ENCODE measurements around the gene EVA1C. TPM values are rescaled to one million over a fixed set of nuclear protein-coding genes. Genes with fewer than 3 reads are reported as not detected.
"Not testable (repeated sequence)": the region's sequence is repeated elsewhere in the genome, so short reads cannot be mapped to it uniquely, and the experiment has no call there.

The EVA1C gene
- total and polyA plus RNA-seq, 4 experiments from 2014 or later = 17.1 to 23.9 (median 17.2) TPM

- Mint-ChIP-seq H3K36me3 (peaks cover 31 to 42% of the 10 kb centered on the region in 2 donors), H3K4me1 (peaks cover 0 to 8% (median 3%) of the 10 kb centered on the region in 4 donors)
Observed at GRCh38 chr21:32496568-32496967, 84.1 kb downstream of the EVA1C start.

GRCh38 chr21:32499249-32500055 is 86.9 kb downstream of the EVA1C start:
- Histone ChIP-seq H3K27ac (ENCODE audit: low read depth, low read length) (no peak overlapping the region), H3K4me3 (ENCODE audit: low read length in 2 of 2) (no peak overlapping the region), H3K4me1 (ENCODE audit: insufficient read depth, low read length) (no peaks in the 10 kb centered on the region), H3K36me3 (ENCODE audit: insufficient read depth, low read length) (no peaks in the 10 kb centered on the region), H3K9me3 (ENCODE audit: control insufficient read depth in 1 of 2, low read length in 2 of 2) (no peaks in the 10 kb centered on the region), H3K27me3 (ENCODE audit: insufficient read depth, low read length) (no peaks in the 10 kb centered on the region)
- Mint-ChIP-seq H3K36me3 (peaks cover 42 to 53% of the 10 kb centered on the region in 2 donors), H3K27me3 (no peaks in the 10 kb centered on the region), H3K4me3 (no peak overlapping the region), H3K27ac (peak overlapping the region in 2 of 7 donors; percentile 46 to 77), H3K9me3 (no peaks in the 10 kb centered on the region), H3K4me1 (peaks cover 0 to 8% (median 3%) of the 10 kb centered on the region in 4 donors)
- intact Hi-C loops (cut with micrococcal nuclease) = no loop called here
- ChIA-PET CTCF (ENCODE audit: partially characterized antibody) (no interaction called here), POLR2A (ENCODE audit: partially characterized antibody) (no interaction called here)
- DNase-seq = no peak

More at GRCh38 chr21:32496568-32496967, 84.1 kb downstream of the EVA1C start:
- intact Hi-C loops (cut with micrococcal nuclease) = no loop called here
- no peak overlapping the region for H3K4me3 Mint-ChIP-seq
- Histone ChIP-seq H3K4me3 (ENCODE audit: low read length in 2 of 2) (no peak overlapping the region), H3K9me3 (ENCODE audit: control insufficient read depth in 1 of 2, low read length in 2 of 2) (no peaks in the 10 kb centered on the region), H3K4me1 (ENCODE audit: insufficient read depth, low read length) (peaks cover 13% of the 10 kb centered on the region), H3K36me3 (ENCODE audit: insufficient read depth, low read length) (no peaks in the 10 kb centered on the region), H3K27me3 (ENCODE audit: insufficient read depth, low read length) (no peaks in the 10 kb centered on the region), H3K27ac (ENCODE audit: low read depth, low read length) (no peak overlapping the region)
- no peaks in the 10 kb centered on the region for H3K9me3 Mint-ChIP-seq
- ChIA-PET CTCF (ENCODE audit: partially characterized antibody) (no interaction called here), POLR2A (ENCODE audit: partially characterized antibody) (interaction anchor here (1.3 kb wide), 1 partner anchor 104 kb away, joined by 3 read pairs; no protein-coding TSS in a partner anchor)
- H3K27me3 Mint-ChIP-seq = no peaks in the 10 kb centered on the region
- no peak for DNase-seq
- no peak overlapping the region for H3K27ac Mint-ChIP-seq

DNA sequence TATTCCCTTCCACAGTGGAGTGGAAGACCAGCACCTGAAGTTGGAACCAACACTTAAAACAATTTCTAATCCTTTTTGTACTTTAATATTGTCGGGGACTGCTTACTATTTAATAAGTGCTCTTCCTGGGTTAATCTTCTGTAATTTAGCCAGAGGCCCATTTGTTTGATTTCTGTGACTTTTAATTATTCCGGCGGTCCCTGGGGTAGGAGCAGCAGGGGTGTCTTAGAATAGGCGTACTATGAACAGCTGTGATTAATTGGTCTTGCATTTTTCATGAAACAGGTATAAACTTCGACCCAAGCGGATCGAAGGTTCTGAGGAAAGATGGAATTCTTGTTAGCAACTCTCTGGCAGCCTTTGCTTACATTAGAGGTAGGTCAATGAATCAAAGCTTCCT is 91.1 kb downstream of the EVA1C start:
- H3K4me1 Mint-ChIP-seq; H3K4me3 Mint-ChIP-seq; H3K9me3 ChIP-seq (ENCODE audit: control insufficient read depth in 1 of 2, low read length in 2 of 2); DNase-seq; H3K9me3 Mint-ChIP-seq; CTCF ChIA-PET (ENCODE audit: partially characterized antibody); H3K27ac ChIP-seq (ENCODE audit: low read depth, low read length); H3K27me3 Mint-ChIP-seq; H3K4me1 ChIP-seq (ENCODE audit: insufficient read depth, low read length); H3K27ac Mint-ChIP-seq; POLR2A ChIA-PET (ENCODE audit: partially characterized antibody); H3K36me3 ChIP-seq (ENCODE audit: insufficient read depth, low read length); H3K27me3 ChIP-seq (ENCODE audit: insufficient read depth, low read length); intact Hi-C loops (cut with micrococcal nuclease); H3K4me3 ChIP-seq (ENCODE audit: low read length in 2 of 2): not testable (repeated sequence)
- peaks cover 34 to 49% of the 10 kb centered on the region in 2 donors for H3K36me3 Mint-ChIP-seq

DNA sequence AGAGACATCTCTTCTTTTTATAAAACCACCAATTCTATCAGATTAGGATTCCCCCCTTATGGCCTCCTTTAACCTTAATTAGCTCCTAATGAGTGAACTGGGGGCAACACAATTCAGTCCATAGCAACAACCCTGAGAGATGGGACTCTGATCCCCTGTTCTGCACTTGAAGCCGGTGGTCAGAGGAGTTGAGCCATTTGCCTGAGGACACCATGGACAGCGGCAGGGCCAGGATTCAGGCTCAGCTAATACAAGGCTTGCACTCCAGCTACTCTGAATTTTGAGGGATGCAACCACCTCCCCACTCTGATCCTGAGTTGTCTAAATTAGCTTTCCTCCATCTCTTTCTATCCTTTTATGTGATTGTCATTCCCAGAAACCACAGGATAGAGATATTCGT is 93.3 kb downstream of the EVA1C start:
- H3K4me1 Mint-ChIP-seq; POLR2A ChIA-PET (ENCODE audit: partially characterized antibody): not testable (repeated sequence)

DNA sequence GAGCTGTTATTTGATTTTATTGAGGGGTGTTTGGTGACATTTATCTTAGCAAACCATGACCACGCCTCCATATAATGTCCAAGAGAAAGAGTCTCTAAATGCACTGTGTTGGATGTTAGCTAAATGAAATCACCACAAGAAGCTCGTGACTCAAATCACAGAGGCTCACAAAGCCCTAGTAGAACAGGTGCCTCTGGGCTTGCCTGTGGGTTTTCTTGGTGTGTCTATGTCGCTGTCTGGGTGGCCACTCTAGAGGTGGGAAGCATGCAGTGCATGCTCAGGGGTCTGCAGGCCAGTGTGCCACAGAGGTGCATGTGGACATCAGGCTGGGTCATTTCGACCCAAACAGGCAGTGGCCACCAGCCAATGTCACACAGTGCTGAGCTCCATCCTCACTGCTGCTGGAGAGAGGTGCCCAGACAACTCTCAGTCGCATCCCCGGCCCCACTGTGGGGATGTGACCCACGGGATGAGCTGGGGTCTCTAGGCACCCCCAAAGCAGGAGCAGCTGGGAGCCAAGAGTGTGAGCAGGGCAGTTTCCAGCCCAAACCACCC is 94.0 kb downstream of the EVA1C start:
- H3K27me3 Mint-ChIP-seq; DNase-seq; H3K4me1 Mint-ChIP-seq; intact Hi-C loops (cut with micrococcal nuclease); H3K4me1 ChIP-seq (ENCODE audit: insufficient read depth, low read length); H3K36me3 ChIP-seq (ENCODE audit: insufficient read depth, low read length); H3K27me3 ChIP-seq (ENCODE audit: insufficient read depth, low read length); POLR2A ChIA-PET (ENCODE audit: partially characterized antibody); H3K9me3 ChIP-seq (ENCODE audit: control insufficient read depth in 1 of 2, low read length in 2 of 2); H3K9me3 Mint-ChIP-seq; H3K27ac ChIP-seq (ENCODE audit: low read depth, low read length); H3K4me3 Mint-ChIP-seq; H3K4me3 ChIP-seq (ENCODE audit: low read length in 2 of 2): not testable (repeated sequence)
- Mint-ChIP-seq H3K27ac (peak overlapping the region in 2 of 7 donors; percentile 49 to 84), H3K36me3 (peaks cover 34 to 54% of the 10 kb centered on the region in 2 donors)
- CTCF ChIA-PET (ENCODE audit: partially characterized antibody) = interaction anchor here (1.1 kb wide), 1 partner anchor 8 kb away, joined by 3 read pairs; no protein-coding TSS in a partner anchor

More for the DNA sequence above, 93.3 kb downstream of the EVA1C start:
- H3K27ac ChIP-seq (ENCODE audit: low read depth, low read length); DNase-seq; H3K9me3 Mint-ChIP-seq; intact Hi-C loops (cut with micrococcal nuclease); H3K9me3 ChIP-seq (ENCODE audit: control insufficient read depth in 1 of 2, low read length in 2 of 2); H3K36me3 ChIP-seq (ENCODE audit: insufficient read depth, low read length); H3K27me3 ChIP-seq (ENCODE audit: insufficient read depth, low read length); H3K4me3 ChIP-seq (ENCODE audit: low read length in 2 of 2); H3K4me3 Mint-ChIP-seq; H3K4me1 ChIP-seq (ENCODE audit: insufficient read depth, low read length); H3K27me3 Mint-ChIP-seq: not testable (repeated sequence)
- peak overlapping the region in 1 of 7 donors; percentile 30 for H3K27ac Mint-ChIP-seq
- CTCF ChIA-PET (ENCODE audit: partially characterized antibody) = interaction anchor here (1.1 kb wide), 2 partner anchors 11 to 95 kb away, joined by 3 to 4 read pairs; no protein-coding TSS in a partner anchor
- H3K36me3 Mint-ChIP-seq = peaks cover 34 to 57% of the 10 kb centered on the region in 2 donors

DNA sequence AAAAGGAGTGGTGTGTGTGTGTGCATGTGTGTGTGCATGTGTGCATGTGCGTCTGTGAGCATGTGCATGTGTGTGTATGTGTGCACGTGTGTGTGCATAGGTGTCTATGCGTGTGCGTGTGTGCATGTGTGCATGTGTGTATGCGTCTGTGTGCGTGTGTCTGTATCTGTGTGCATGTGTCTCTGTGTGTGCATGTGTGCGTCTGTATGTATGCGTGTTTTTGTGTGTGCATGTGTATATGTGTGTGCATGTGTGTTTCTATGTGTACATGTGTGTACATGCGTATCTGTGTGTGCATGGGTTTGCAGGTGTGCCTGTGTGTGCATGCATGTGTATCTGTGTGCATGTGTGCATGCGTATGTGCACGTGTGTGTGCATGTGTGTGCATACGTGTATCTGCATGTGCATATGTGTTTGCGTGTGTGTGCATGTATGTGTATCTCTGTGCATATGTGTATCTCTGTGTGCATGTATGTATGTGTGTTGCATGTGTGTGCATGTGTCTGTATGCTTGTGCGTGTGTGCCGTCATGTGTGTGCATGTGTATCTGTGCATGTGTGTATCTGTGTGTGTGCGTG is 94.9 kb downstream of the EVA1C start:
- no peaks in the 10 kb centered on the region for H3K27me3 Mint-ChIP-seq

DNA sequence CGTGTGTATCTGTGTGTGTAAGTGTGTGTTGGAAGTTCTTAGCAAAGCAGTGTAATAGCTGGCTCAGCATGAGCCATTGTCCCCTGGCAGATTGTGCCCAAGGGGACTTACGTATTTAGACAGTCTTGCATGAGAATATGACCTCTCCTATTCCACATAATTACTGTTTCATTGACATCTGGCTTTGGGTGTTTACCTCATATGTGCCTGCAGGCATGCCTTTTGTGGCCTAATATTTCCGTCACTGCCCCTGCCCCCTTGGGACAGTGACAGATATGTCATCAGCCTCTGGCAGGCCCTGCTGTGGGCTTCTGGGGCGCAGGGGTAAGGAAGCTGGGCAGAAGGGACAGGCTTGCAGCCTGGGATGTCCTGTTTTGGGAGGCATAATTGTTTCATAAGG is 95.5 kb downstream of the EVA1C start:
- H3K27me3 Mint-ChIP-seq; H3K4me3 ChIP-seq (ENCODE audit: low read length in 2 of 2); H3K36me3 ChIP-seq (ENCODE audit: insufficient read depth, low read length); H3K9me3 Mint-ChIP-seq; intact Hi-C loops (cut with micrococcal nuclease); H3K4me3 Mint-ChIP-seq; H3K27me3 ChIP-seq (ENCODE audit: insufficient read depth, low read length); H3K4me1 Mint-ChIP-seq; POLR2A ChIA-PET (ENCODE audit: partially characterized antibody); H3K9me3 ChIP-seq (ENCODE audit: control insufficient read depth in 1 of 2, low read length in 2 of 2); DNase-seq; H3K27ac ChIP-seq (ENCODE audit: low read depth, low read length); H3K4me1 ChIP-seq (ENCODE audit: insufficient read depth, low read length): not testable (repeated sequence)
- CTCF ChIA-PET (ENCODE audit: partially characterized antibody) = interaction anchor here (1.0 kb wide), 1 partner anchor 61 kb away, joined by 3 read pairs; no protein-coding TSS in a partner anchor
- Mint-ChIP-seq H3K27ac (peak overlapping the region in 1 of 7 donors; percentile 5), H3K36me3 (peaks cover 34 to 56% of the 10 kb centered on the region in 2 donors)

More for the DNA sequence above, 94.9 kb downstream of the EVA1C start:
- DNase-seq = no peak
- Histone ChIP-seq H3K36me3 (ENCODE audit: insufficient read depth, low read length) (no peaks in the 10 kb centered on the region), H3K27ac (ENCODE audit: low read depth, low read length) (no peak overlapping the region), H3K4me1 (ENCODE audit: insufficient read depth, low read length) (no peaks in the 10 kb centered on the region), H3K9me3 (ENCODE audit: control insufficient read depth in 1 of 2, low read length in 2 of 2) (no peaks in the 10 kb centered on the region), H3K27me3 (ENCODE audit: insufficient read depth, low read length) (no peaks in the 10 kb centered on the region), H3K4me3 (ENCODE audit: low read length in 2 of 2) (no peak overlapping the region)
- intact Hi-C loops (cut with micrococcal nuclease) = no loop called here
- Mint-ChIP-seq H3K4me3 (no peak overlapping the region), H3K27ac (peak overlapping the region in 1 of 7 donors; percentile 36), H3K36me3 (peaks cover 34 to 54% of the 10 kb centered on the region in 2 donors), H3K4me1 (peaks cover 0 to 4% (median 3%) of the 10 kb centered on the region in 4 donors), H3K9me3 (no peaks in the 10 kb centered on the region)
- CTCF ChIA-PET (ENCODE audit: partially characterized antibody) = no interaction called here
- POLR2A ChIA-PET (ENCODE audit: partially characterized antibody) = no interaction called here

Data from CD4-positive, alpha-beta memory T cell (primary cell).